Measurements from ENCODE around the gene FGD4. TPM values are rescaled to one million over a fixed set of nuclear protein-coding genes. Genes with fewer than 3 reads are reported as not detected.
"Not testable (repeated sequence)": the region's sequence is repeated elsewhere in the genome, so short reads cannot be mapped to it uniquely, and the experiment has no call there.

FGD4 gene
- total RNA-seq, 1 donor from 2014 or later = 1.7 TPM

GRCh38 chr12:32490801-32491200 is 91.4 kb downstream of the FGD4 start:
- DNase-seq (ENCODE audit: low spot score) = no peak
- intact Hi-C loops (cut with micrococcal nuclease) = no loop called here
- H3K36me3 Mint-ChIP-seq (ENCODE audit: low read depth) = no peaks in the 10 kb centered on the region
- H3K4me1 Mint-ChIP-seq (ENCODE audit: low read depth) = no peaks in the 10 kb centered on the region
- peaks cover 11% of the 10 kb centered on the region for H3K27me3 Mint-ChIP-seq (ENCODE audit: low read depth)
- H3K27ac Mint-ChIP-seq = no peak overlapping the region
- H3K4me3 Mint-ChIP-seq (ENCODE audit: low read depth) = no peak overlapping the region
- H3K9me3 Mint-ChIP-seq = no peaks in the 10 kb centered on the region

GRCh38 chr12:32493282-32493681 is 93.9 kb downstream of the FGD4 start:
- H3K27me3 Mint-ChIP-seq (ENCODE audit: low read depth) = peaks cover 11% of the 10 kb centered on the region
- no peaks in the 10 kb centered on the region for H3K36me3 Mint-ChIP-seq (ENCODE audit: low read depth)
- H3K4me1 Mint-ChIP-seq (ENCODE audit: low read depth) = peaks cover 3% of the 10 kb centered on the region
- H3K4me3 Mint-ChIP-seq (ENCODE audit: low read depth) = no peak overlapping the region
- H3K9me3 Mint-ChIP-seq = no peaks in the 10 kb centered on the region
- intact Hi-C loops (cut with micrococcal nuclease) = no loop called here
- no peak for DNase-seq (ENCODE audit: low spot score)
- no peak overlapping the region for H3K27ac Mint-ChIP-seq

- no peaks in the 10 kb centered on the region for H3K9me3 Mint-ChIP-seq
- no peak for DNase-seq (ENCODE audit: low spot score)
- H3K27me3 Mint-ChIP-seq (ENCODE audit: low read depth) = peaks cover 11% of the 10 kb centered on the region
- no peaks in the 10 kb centered on the region for H3K36me3 Mint-ChIP-seq (ENCODE audit: low read depth)
- H3K4me3 Mint-ChIP-seq (ENCODE audit: low read depth) = no peak overlapping the region
- H3K4me1 Mint-ChIP-seq (ENCODE audit: low read depth) = peaks cover 3% of the 10 kb centered on the region
- H3K27ac Mint-ChIP-seq = no peak overlapping the region
- intact Hi-C loops (cut with micrococcal nuclease) = no loop called here
Measured at GRCh38 chr12:32494656-32495055, 95.3 kb downstream of the FGD4 start.

- no peak for DNase-seq (ENCODE audit: low spot score)
- peaks cover 9% of the 10 kb centered on the region for H3K27me3 Mint-ChIP-seq (ENCODE audit: low read depth)
- H3K4me3 Mint-ChIP-seq (ENCODE audit: low read depth) = no peak overlapping the region
- H3K9me3 Mint-ChIP-seq = no peaks in the 10 kb centered on the region
- no peaks in the 10 kb centered on the region for H3K36me3 Mint-ChIP-seq (ENCODE audit: low read depth)
- H3K27ac Mint-ChIP-seq = no peak overlapping the region
- intact Hi-C loops (cut with micrococcal nuclease) = no loop called here
- H3K4me1 Mint-ChIP-seq (ENCODE audit: low read depth) = peaks cover 7% of the 10 kb centered on the region
Measured at GRCh38 chr12:32496946-32497345, 97.6 kb downstream of the FGD4 start.

GRCh38 chr12:32497864-32498263 is 98.5 kb downstream of the FGD4 start:
- no peak overlapping the region for H3K4me3 Mint-ChIP-seq (ENCODE audit: low read depth)

GRCh38 chr12:32499048-32499447 is 99.7 kb downstream of the FGD4 start:
- Mint-ChIP-seq H3K4me1 (ENCODE audit: low read depth) (peaks cover 7% of the 10 kb centered on the region), H3K4me3 (ENCODE audit: low read depth) (no peak overlapping the region), H3K27me3 (ENCODE audit: low read depth) (peaks cover 5% of the 10 kb centered on the region), H3K9me3 (no peaks in the 10 kb centered on the region), H3K27ac (no peak overlapping the region), H3K36me3 (ENCODE audit: low read depth) (no peaks in the 10 kb centered on the region)
- no peak for DNase-seq (ENCODE audit: low spot score)
- intact Hi-C loops (cut with micrococcal nuclease) = no loop called here

More at GRCh38 chr12:32497864-32498263, 98.5 kb downstream of the FGD4 start:
- Mint-ChIP-seq H3K27me3 (ENCODE audit: low read depth) (peaks cover 7% of the 10 kb centered on the region), H3K27ac (no peak overlapping the region), H3K36me3 (ENCODE audit: low read depth) (no peaks in the 10 kb centered on the region), H3K4me1 (ENCODE audit: low read depth) (peaks cover 7% of the 10 kb centered on the region), H3K9me3 (no peaks in the 10 kb centered on the region)
- intact Hi-C loops (cut with micrococcal nuclease) = no loop called here
- no peak for DNase-seq (ENCODE audit: low spot score)

GRCh38 chr12:32501835-32502333 is 102.5 kb downstream of the FGD4 start:
- Mint-ChIP-seq H3K9me3 (no peaks in the 10 kb centered on the region), H3K4me3 (ENCODE audit: low read depth) (no peak overlapping the region), H3K4me1 (ENCODE audit: low read depth) (peaks cover 7% of the 10 kb centered on the region), H3K27ac (peak overlapping the region; percentile 8), H3K27me3 (ENCODE audit: low read depth) (peaks cover 5% of the 10 kb centered on the region), H3K36me3 (ENCODE audit: low read depth) (no peaks in the 10 kb centered on the region)
- no peak for DNase-seq (ENCODE audit: low spot score)
- intact Hi-C loops (cut with micrococcal nuclease) = no loop called here

- H3K4me1 Mint-ChIP-seq (ENCODE audit: low read depth) = peaks cover 6% of the 10 kb centered on the region
- DNase-seq (ENCODE audit: low spot score) = no peak
- no peak overlapping the region for H3K27ac Mint-ChIP-seq
- no peak overlapping the region for H3K4me3 Mint-ChIP-seq (ENCODE audit: low read depth)
- H3K9me3 Mint-ChIP-seq = no peaks in the 10 kb centered on the region
- H3K27me3 Mint-ChIP-seq (ENCODE audit: low read depth) = peaks cover 2% of the 10 kb centered on the region
- H3K36me3 Mint-ChIP-seq (ENCODE audit: low read depth) = no peaks in the 10 kb centered on the region
- intact Hi-C loops (cut with micrococcal nuclease) = no loop called here
Measured at GRCh38 chr12:32502693-32503502, 103.5 kb downstream of the FGD4 start.

- H3K27ac Mint-ChIP-seq = no peak overlapping the region
- peaks cover 4% of the 10 kb centered on the region for H3K4me1 Mint-ChIP-seq (ENCODE audit: low read depth)
- intact Hi-C loops (cut with micrococcal nuclease) = no loop called here
- no peaks in the 10 kb centered on the region for H3K36me3 Mint-ChIP-seq (ENCODE audit: low read depth)
- H3K9me3 Mint-ChIP-seq = no peaks in the 10 kb centered on the region
- no peak for DNase-seq (ENCODE audit: low spot score)
- no peak overlapping the region for H3K4me3 Mint-ChIP-seq (ENCODE audit: low read depth)
- H3K27me3 Mint-ChIP-seq (ENCODE audit: low read depth) = peaks cover 4% of the 10 kb centered on the region
Measured at GRCh38 chr12:32503730-32504129, 104.4 kb downstream of the FGD4 start.

GRCh38 chr12:32504591-32504990 is 105.2 kb downstream of the FGD4 start:
- H3K36me3 Mint-ChIP-seq (ENCODE audit: low read depth) = no peaks in the 10 kb centered on the region
- H3K9me3 Mint-ChIP-seq = no peaks in the 10 kb centered on the region
- no peak for DNase-seq (ENCODE audit: low spot score)
- H3K4me3 Mint-ChIP-seq (ENCODE audit: low read depth) = no peak overlapping the region
- H3K4me1 Mint-ChIP-seq (ENCODE audit: low read depth) = peaks cover 4% of the 10 kb centered on the region
- no peak overlapping the region for H3K27ac Mint-ChIP-seq
- intact Hi-C loops (cut with micrococcal nuclease) = no loop called here
- H3K27me3 Mint-ChIP-seq (ENCODE audit: low read depth) = peaks cover 6% of the 10 kb centered on the region

GRCh38 chr12:32505067-32505945 is 105.9 kb downstream of the FGD4 start:
- no peak for DNase-seq (ENCODE audit: low spot score)
- H3K4me1 Mint-ChIP-seq (ENCODE audit: low read depth) = peaks cover 4% of the 10 kb centered on the region
- intact Hi-C loops (cut with micrococcal nuclease) = no loop called here
- no peaks in the 10 kb centered on the region for H3K36me3 Mint-ChIP-seq (ENCODE audit: low read depth)
- no peak overlapping the region for H3K27ac Mint-ChIP-seq
- no peaks in the 10 kb centered on the region for H3K9me3 Mint-ChIP-seq
- no peak overlapping the region for H3K4me3 Mint-ChIP-seq (ENCODE audit: low read depth)
- peaks cover 9% of the 10 kb centered on the region for H3K27me3 Mint-ChIP-seq (ENCODE audit: low read depth)

GRCh38 chr12:32507096-32507941 is 108.0 kb downstream of the FGD4 start:
- H3K27ac Mint-ChIP-seq; H3K36me3 Mint-ChIP-seq (ENCODE audit: low read depth); H3K9me3 Mint-ChIP-seq; intact Hi-C loops (cut with micrococcal nuclease); H3K4me3 Mint-ChIP-seq (ENCODE audit: low read depth); H3K4me1 Mint-ChIP-seq (ENCODE audit: low read depth); DNase-seq (ENCODE audit: low spot score): not testable (repeated sequence)
- peaks cover 14% of the 10 kb centered on the region for H3K27me3 Mint-ChIP-seq (ENCODE audit: low read depth)

All from activated T-helper 2 cell treated with anti-CD3 and anti-CD28 coated beads, Interferon-gamma antibody, Interleukin-2, Interleukin-4, amounts not matched to agents 10 μg/mL and 5 μg/mL and 100 μg/mL, durations not matched to agents 14 hours and 24 hours and 36 hours (primary cell).